Gastrocnemius medialis (tissue), 4 donors: ENCODE results near the gene CHRM4.

Experiments used
- POLR2A ChIP-seq, 2 donors: fragments of 450-650 bp; IDR thresholded peaks; one replicate each; pipeline ENCODE4 v1.6.1; 2017; ENCODE audit warnings: antibody characterized with exemption in 2 of 2, mild to moderate bottlenecking in 2 of 2, moderate library complexity in 2 of 2
- TF ChIP-seq, protein P1 (sequence below), 5 experiments: fragments of 450-650 bp in 3 of 5; fragments of 200-600 bp in 2 of 5; sonication (generic) in 2 of 5; IDR thresholded peaks in 4 of 5; conservative IDR thresholded peaks in 1 of 5; 1 replicate in 4 of 5; 2 replicates in 1 of 5; pipeline ENCODE4 v1.5.1; 2016 to 2019; ENCODE audit warnings: antibody characterized with exemption in 5 of 5, mild to moderate bottlenecking in 3 of 5, moderate library complexity in 3 of 5

DNA sequence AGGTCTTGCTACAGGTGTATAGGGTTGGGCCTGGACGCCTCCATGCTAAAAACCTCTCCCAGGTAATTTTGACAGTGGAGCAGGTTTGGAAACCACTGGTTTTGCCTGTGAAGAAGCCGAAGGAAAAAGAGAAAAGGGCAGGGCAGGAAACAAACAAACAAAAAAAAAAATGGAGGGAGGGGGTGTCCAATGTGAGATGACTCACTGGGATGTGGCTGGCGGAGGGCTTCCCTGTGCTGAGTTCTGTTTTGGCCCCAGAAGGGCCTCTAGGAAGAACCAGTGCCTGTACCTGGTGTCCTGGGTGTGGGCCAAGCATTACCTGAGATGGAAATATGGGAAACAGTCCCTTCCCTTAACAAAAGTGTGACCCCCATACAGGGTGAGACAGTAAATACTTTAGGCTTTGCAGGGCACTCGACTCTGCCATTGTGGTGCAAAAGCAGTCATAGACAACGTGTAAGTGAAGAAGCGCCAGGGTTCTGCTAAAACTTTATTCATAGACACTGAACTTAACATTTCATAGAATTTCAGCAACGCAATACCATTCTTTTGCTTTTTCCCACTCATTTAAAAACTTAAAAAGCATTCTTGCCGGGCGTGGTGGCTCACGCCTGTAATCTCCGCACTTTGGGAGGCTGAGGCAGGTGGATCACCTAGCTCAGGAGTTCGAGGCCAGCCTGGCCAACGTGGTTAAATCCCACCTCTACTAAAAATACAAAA, 53.8 kb downstream of the CHRM4 start:
- TF ChIP-seq, protein P1, sequence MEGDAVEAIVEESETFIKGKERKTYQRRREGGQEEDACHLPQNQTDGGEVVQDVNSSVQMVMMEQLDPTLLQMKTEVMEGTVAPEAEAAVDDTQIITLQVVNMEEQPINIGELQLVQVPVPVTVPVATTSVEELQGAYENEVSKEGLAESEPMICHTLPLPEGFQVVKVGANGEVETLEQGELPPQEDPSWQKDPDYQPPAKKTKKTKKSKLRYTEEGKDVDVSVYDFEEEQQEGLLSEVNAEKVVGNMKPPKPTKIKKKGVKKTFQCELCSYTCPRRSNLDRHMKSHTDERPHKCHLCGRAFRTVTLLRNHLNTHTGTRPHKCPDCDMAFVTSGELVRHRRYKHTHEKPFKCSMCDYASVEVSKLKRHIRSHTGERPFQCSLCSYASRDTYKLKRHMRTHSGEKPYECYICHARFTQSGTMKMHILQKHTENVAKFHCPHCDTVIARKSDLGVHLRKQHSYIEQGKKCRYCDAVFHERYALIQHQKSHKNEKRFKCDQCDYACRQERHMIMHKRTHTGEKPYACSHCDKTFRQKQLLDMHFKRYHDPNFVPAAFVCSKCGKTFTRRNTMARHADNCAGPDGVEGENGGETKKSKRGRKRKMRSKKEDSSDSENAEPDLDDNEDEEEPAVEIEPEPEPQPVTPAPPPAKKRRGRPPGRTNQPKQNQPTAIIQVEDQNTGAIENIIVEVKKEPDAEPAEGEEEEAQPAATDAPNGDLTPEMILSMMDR (IDR thresholded peaks at IDR 0.05 in 4 of 5, conservative IDR thresholded peaks at IDR 0.05 in 1 of 5) = no peak
- no peak for TF ChIP-seq POLR2A (IDR thresholded peaks at IDR 0.05)
